Measurements from ENCODE around the gene ACCS. TPM values are rescaled to one million over a fixed set of nuclear protein-coding genes. Genes with fewer than 3 reads are reported as not detected.

Gene ACCS
- total and polyA plus RNA-seq, 2 experiments from 2014 or later, result 9.9 to 21.4 TPM

- H3K9me2 ChIP-seq (replicated peaks; ENCODE audit: insufficient read depth), result no peaks in the 10 kb centered on the region
- 95% methylated on average over 5 of the region's 5 CpGs for WGBS (ENCODE audit: low lambda C conversion rate, missing lambda C conversion rate)
Observed at GRCh38 chr11:44120169-44120568, 54.1 kb downstream of the ACCS start.

GRCh38 chr11:44125598-44125997 lies 59.5 kb downstream of the ACCS start:
- WGBS (ENCODE audit: low lambda C conversion rate, missing lambda C conversion rate), result 88% methylated on average over 4 of the region's 4 CpGs
- Histone ChIP-seq H4K20me1 (ENCODE audit: insufficient read depth, poor library complexity, severe bottlenecking) (no peaks in the 10 kb centered on the region), H2AFZ (no peak overlapping the region), H3K9me2 (replicated peaks; ENCODE audit: insufficient read depth) (no peaks in the 10 kb centered on the region), H3K27ac (no peak overlapping the region), H3K36me3 (replicated peaks; ENCODE audit: insufficient read depth, low read depth) (no peaks in the 10 kb centered on the region), H3K79me2 (no peaks in the 10 kb centered on the region), H3K27me3 (no peaks in the 10 kb centered on the region), H3K9me3 (ENCODE audit: low read depth) (no peaks in the 10 kb centered on the region), H3K4me1 (ENCODE audit: insufficient read depth) (no peaks in the 10 kb centered on the region), H3K4me2 (no peak overlapping the region), H3K4me3 (no peak overlapping the region)
- TF ChIP-seq EZH2 (IDR thresholded peaks at IDR 0.05; ENCODE audit: borderline replicate concordance) (no peak), CTCF (IDR thresholded peaks at IDR 0.05; ENCODE audit: poor library complexity) (no peak), EZH2phosphoT487 (IDR thresholded peaks at IDR 0.05; ENCODE audit: low read depth, severe bottlenecking, unreplicated experiment) (no peak)
- no peak for DNase-seq (ENCODE audit: low spot score)

More at GRCh38 chr11:44120169-44120568, 54.1 kb downstream of the ACCS start:
- no peak for DNase-seq (ENCODE audit: low spot score)
- H3K79me2 ChIP-seq, result no peaks in the 10 kb centered on the region
- no peak overlapping the region for H3K27ac ChIP-seq
- H4K20me1 ChIP-seq (ENCODE audit: insufficient read depth, poor library complexity, severe bottlenecking), result no peaks in the 10 kb centered on the region
- H3K9me3 ChIP-seq (ENCODE audit: low read depth), result no peaks in the 10 kb centered on the region
- H3K4me1 ChIP-seq (ENCODE audit: insufficient read depth), result no peaks in the 10 kb centered on the region
- no peak overlapping the region for H2AFZ ChIP-seq
- H3K4me3 ChIP-seq, result no peak overlapping the region
- TF ChIP-seq EZH2phosphoT487 (IDR thresholded peaks at IDR 0.05; ENCODE audit: low read depth, severe bottlenecking, unreplicated experiment) (no peak), EZH2 (IDR thresholded peaks at IDR 0.05; ENCODE audit: borderline replicate concordance) (no peak), CTCF (IDR thresholded peaks at IDR 0.05; ENCODE audit: poor library complexity) (peak; percentile 28)
- H3K36me3 ChIP-seq (replicated peaks; ENCODE audit: insufficient read depth, low read depth), result no peaks in the 10 kb centered on the region
- no peaks in the 10 kb centered on the region for H3K27me3 ChIP-seq
- H3K4me2 ChIP-seq, result no peak overlapping the region

- Histone ChIP-seq H3K4me2 (no peak overlapping the region), H3K27me3 (no peaks in the 10 kb centered on the region), H3K36me3 (replicated peaks; ENCODE audit: insufficient read depth, low read depth) (no peaks in the 10 kb centered on the region), H3K27ac (no peak overlapping the region), H3K4me1 (ENCODE audit: insufficient read depth) (no peaks in the 10 kb centered on the region), H2AFZ (no peak overlapping the region), H3K9me3 (ENCODE audit: low read depth) (no peaks in the 10 kb centered on the region), H3K9me2 (replicated peaks; ENCODE audit: insufficient read depth) (no peaks in the 10 kb centered on the region), H4K20me1 (ENCODE audit: insufficient read depth, poor library complexity, severe bottlenecking) (no peaks in the 10 kb centered on the region), H3K79me2 (no peaks in the 10 kb centered on the region), H3K4me3 (no peak overlapping the region)
- TF ChIP-seq CTCF (IDR thresholded peaks at IDR 0.05; ENCODE audit: poor library complexity) (no peak), EZH2 (IDR thresholded peaks at IDR 0.05; ENCODE audit: borderline replicate concordance) (no peak), EZH2phosphoT487 (IDR thresholded peaks at IDR 0.05; ENCODE audit: low read depth, severe bottlenecking, unreplicated experiment) (no peak)
- 95% methylated on average over 2 of the region's 2 CpGs for WGBS (ENCODE audit: low lambda C conversion rate, missing lambda C conversion rate)
- no peak for DNase-seq (ENCODE audit: low spot score)
Observed at GRCh38 chr11:44126304-44126703, 60.2 kb downstream of the ACCS start.

- no peak for TF ChIP-seq EZH2phosphoT487 (IDR thresholded peaks at IDR 0.05; ENCODE audit: low read depth, severe bottlenecking, unreplicated experiment)
- no peak for TF ChIP-seq EZH2 (IDR thresholded peaks at IDR 0.05; ENCODE audit: borderline replicate concordance)
- no peak for TF ChIP-seq CTCF (IDR thresholded peaks at IDR 0.05; ENCODE audit: poor library complexity)
- DNase-seq (ENCODE audit: low spot score), result no peak
- Histone ChIP-seq H2AFZ (no peak overlapping the region), H4K20me1 (ENCODE audit: insufficient read depth, poor library complexity, severe bottlenecking) (no peaks in the 10 kb centered on the region), H3K27me3 (no peaks in the 10 kb centered on the region), H3K4me1 (ENCODE audit: insufficient read depth) (no peaks in the 10 kb centered on the region), H3K4me2 (no peak overlapping the region), H3K9me2 (replicated peaks; ENCODE audit: insufficient read depth) (no peaks in the 10 kb centered on the region), H3K36me3 (replicated peaks; ENCODE audit: insufficient read depth, low read depth) (no peaks in the 10 kb centered on the region), H3K27ac (no peak overlapping the region), H3K79me2 (no peaks in the 10 kb centered on the region), H3K4me3 (no peak overlapping the region), H3K9me3 (ENCODE audit: low read depth) (no peaks in the 10 kb centered on the region)
- WGBS (ENCODE audit: low lambda C conversion rate, missing lambda C conversion rate), result 96% methylated on average over 8 of the region's 8 CpGs
Observed at GRCh38 chr11:44127130-44127529, 61.1 kb downstream of the ACCS start.
